Right lobe of liver (tissue), 4 donors: ENCODE measurements around the gene PAX2.

Experiments used
- POLR2A ChIP-seq: fragments of 450-650 bp; IDR thresholded peaks from one replicate; pipeline ENCODE4 v1.6.1; 2017; ENCODE audit warnings: antibody characterized with exemption, mild to moderate bottlenecking
- TF ChIP-seq, protein P1 (sequence below), 4 donors: fragments of 200-600 bp in 3 of 4; fragments of 450-650 bp in 1 of 4; IDR thresholded peaks; one replicate each; pipeline versions ENCODE4 v1.5.1 to v1.8.0; 2016 to 2022; ENCODE audit warnings: antibody characterized with exemption in 4 of 4, mild to moderate bottlenecking in 2 of 4
- donor health status: DM: no; HTN: no; CAD: no.
- donor health status: DM: no; HTN: no; CAD: no.
- donor health status: DM: no; HTN: yes; CAD: no.

DNA sequence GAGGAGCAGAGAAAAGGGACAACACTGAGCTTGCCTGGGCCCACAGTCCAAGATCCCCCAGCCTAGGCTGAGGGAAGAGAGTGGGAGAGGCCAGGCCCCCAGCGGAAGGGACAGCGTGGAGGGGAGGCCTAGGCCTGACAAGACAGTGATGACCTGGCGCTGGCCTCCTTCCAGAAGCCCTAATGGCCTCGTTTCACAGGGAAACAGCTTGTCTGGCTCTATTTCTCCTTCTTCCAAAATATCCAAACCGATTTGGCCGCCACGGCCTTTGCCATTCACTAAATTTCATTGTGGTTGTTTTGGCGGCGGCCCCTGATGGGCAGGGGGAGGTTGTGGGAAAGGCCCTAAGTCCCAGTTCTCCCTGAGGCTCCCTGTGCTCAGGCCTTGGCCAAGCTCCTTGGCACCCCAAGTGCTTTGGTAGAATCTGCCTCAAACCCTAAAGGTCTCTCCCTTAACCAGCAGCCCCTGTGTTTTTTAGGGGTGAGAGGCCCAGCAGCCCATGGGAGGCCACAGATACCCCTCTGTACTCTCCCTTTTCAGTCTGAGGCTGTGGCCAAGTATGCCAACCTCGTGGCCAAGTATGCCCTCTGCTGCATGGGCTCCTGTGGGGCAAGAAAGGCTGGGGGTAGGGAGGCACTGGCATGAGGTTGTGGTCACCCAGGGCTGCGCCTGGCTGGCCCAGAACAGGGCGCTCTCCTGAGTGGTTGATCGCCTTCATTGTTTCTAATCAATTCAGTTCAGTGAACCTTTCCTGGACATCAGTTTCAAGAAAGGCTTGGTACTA, 37.3 kb downstream of the PAX2 start:
- TF ChIP-seq POLR2A: no peak
- TF ChIP-seq, protein P1, sequence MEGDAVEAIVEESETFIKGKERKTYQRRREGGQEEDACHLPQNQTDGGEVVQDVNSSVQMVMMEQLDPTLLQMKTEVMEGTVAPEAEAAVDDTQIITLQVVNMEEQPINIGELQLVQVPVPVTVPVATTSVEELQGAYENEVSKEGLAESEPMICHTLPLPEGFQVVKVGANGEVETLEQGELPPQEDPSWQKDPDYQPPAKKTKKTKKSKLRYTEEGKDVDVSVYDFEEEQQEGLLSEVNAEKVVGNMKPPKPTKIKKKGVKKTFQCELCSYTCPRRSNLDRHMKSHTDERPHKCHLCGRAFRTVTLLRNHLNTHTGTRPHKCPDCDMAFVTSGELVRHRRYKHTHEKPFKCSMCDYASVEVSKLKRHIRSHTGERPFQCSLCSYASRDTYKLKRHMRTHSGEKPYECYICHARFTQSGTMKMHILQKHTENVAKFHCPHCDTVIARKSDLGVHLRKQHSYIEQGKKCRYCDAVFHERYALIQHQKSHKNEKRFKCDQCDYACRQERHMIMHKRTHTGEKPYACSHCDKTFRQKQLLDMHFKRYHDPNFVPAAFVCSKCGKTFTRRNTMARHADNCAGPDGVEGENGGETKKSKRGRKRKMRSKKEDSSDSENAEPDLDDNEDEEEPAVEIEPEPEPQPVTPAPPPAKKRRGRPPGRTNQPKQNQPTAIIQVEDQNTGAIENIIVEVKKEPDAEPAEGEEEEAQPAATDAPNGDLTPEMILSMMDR (IDR thresholded peaks at IDR 0.05): no peak
